Neural cell (in vitro differentiated cells): ENCODE measurements around the gene ZNF157.

Experiments used
- CTCF ChIP-seq: fragments of 450-650 bp; IDR thresholded peaks from 2 replicates; pipeline ENCODE4 v1.5.1; 2014; ENCODE audit warnings: antibody characterized with exemption, mild to moderate bottlenecking, moderate library complexity; ENCODE audit not compliant: poor library complexity, severe bottlenecking
- EP300 ChIP-seq: fragments of 450-650 bp; conservative IDR thresholded peaks from 2 replicates; pipeline ENCODE4 v1.6.1; 2014; ENCODE audit warnings: antibody characterized with exemption, mild to moderate bottlenecking, moderate library complexity; ENCODE audit not compliant: poor library complexity, severe bottlenecking
- EZH2 ChIP-seq: fragments of 200-600, 300-800 bp; shearing (Covaris generic), sonication (generic); IDR thresholded peaks from 2 replicates; pipeline ENCODE4 v1.6.1; 2014; ENCODE audit warnings: antibody characterized with exemption, low read length, borderline replicate concordance, mild to moderate bottlenecking; ENCODE audit not compliant: insufficient read depth, poor library complexity, severe bottlenecking
- POLR2AphosphoS5 ChIP-seq: IDR thresholded peaks from 2 replicates; pipeline ENCODE4 v1.6.1; 2012
- RAD21 ChIP-seq: fragments of 450-650 bp; conservative IDR thresholded peaks from 2 replicates; pipeline ENCODE4 v1.6.1; 2014; ENCODE audit warnings: antibody characterized with exemption, mild to moderate bottlenecking, moderate library complexity
- REST ChIP-seq: IDR thresholded peaks from 2 replicates; pipeline ENCODE4 v1.6.1; 2012; ENCODE audit warnings: borderline replicate concordance
- SMC3 ChIP-seq: fragments of 450-650 bp; conservative IDR thresholded peaks from 2 replicates; pipeline ENCODE4 v1.6.1; 2014; ENCODE audit warnings: antibody characterized with exemption, mild to moderate bottlenecking, moderate library complexity; ENCODE audit not compliant: poor library complexity

GRCh38 chrX:47390780-47391179, 20.4 kb downstream of the ZNF157 start:
- TF ChIP-seq CTCF: no peak
- TF ChIP-seq EZH2: no peak
- TF ChIP-seq REST: no peak
- no peak for TF ChIP-seq SMC3
- no peak for TF ChIP-seq POLR2AphosphoS5
- no peak for TF ChIP-seq RAD21
- TF ChIP-seq EP300: no peak
